IPS-15b (cell line): ENCODE results near the gene ITIH1.
"Not testable (repeated sequence)": the region's sequence is repeated elsewhere in the genome, so short reads cannot be mapped to it uniquely, and the experiment has no call there.

Experiments
- H3K27me3 ChIP-seq: one replicate; pipeline ENCODE4 v1.6.1; 2013; ENCODE audit warnings: low read length; ENCODE audit not compliant: control insufficient read depth, insufficient read depth
- H3K36me3 ChIP-seq: one replicate; pipeline ENCODE4 v1.6.1; 2013; ENCODE audit warnings: low read length; ENCODE audit not compliant: control insufficient read depth, insufficient read depth
- H3K4me1 ChIP-seq: one replicate; pipeline ENCODE4 v1.6.1; 2013; ENCODE audit warnings: mild to moderate bottlenecking, low read length; ENCODE audit not compliant: control insufficient read depth, insufficient read depth
- H3K4me3 ChIP-seq: one replicate; pipeline ENCODE4 v1.5.1; 2013; ENCODE audit warnings: low read depth, low read length
- H3K9ac ChIP-seq: one replicate; pipeline ENCODE4 v1.6.1; 2013; ENCODE audit warnings: low read depth, mild to moderate bottlenecking, low read length
- H3K9me3 ChIP-seq: one replicate; pipeline ENCODE4 v1.6.1; 2013; ENCODE audit warnings: mild to moderate bottlenecking, low read length; ENCODE audit not compliant: control insufficient read depth, insufficient read depth

The ITIH1 gene

GRCh38 chr3:52775877-52776276 is 1.5 kb upstream of the ITIH1 start:
- H3K36me3 ChIP-seq = no peaks in the 10 kb centered on the region
- no peaks in the 10 kb centered on the region for H3K4me1 ChIP-seq
- no peaks in the 10 kb centered on the region for H3K9me3 ChIP-seq
- no peak overlapping the region for H3K9ac ChIP-seq
- H3K27me3 ChIP-seq = no peaks in the 10 kb centered on the region
- no peak overlapping the region for H3K4me3 ChIP-seq

- H3K9ac ChIP-seq, H3K9me3 ChIP-seq, H3K36me3 ChIP-seq, H3K4me1 ChIP-seq, H3K4me3 ChIP-seq, H3K27me3 ChIP-seq: not testable (repeated sequence)
Observed at GRCh38 chr3:52776486-52776885, 913 bp upstream of the ITIH1 start.

GRCh38 chr3:52777959-52778805 is 783 bp downstream of the ITIH1 start:
- peaks cover 2% of the 10 kb centered on the region for H3K4me1 ChIP-seq
- no peaks in the 10 kb centered on the region for H3K27me3 ChIP-seq
- no peaks in the 10 kb centered on the region for H3K36me3 ChIP-seq
- no peak overlapping the region for H3K9ac ChIP-seq
- no peaks in the 10 kb centered on the region for H3K9me3 ChIP-seq
- H3K4me3 ChIP-seq = no peak overlapping the region

- no peak overlapping the region for H3K9ac ChIP-seq
- no peaks in the 10 kb centered on the region for H3K27me3 ChIP-seq
- H3K36me3 ChIP-seq = no peaks in the 10 kb centered on the region
- H3K4me1 ChIP-seq = peaks cover 2% of the 10 kb centered on the region
- no peaks in the 10 kb centered on the region for H3K9me3 ChIP-seq
- no peak overlapping the region for H3K4me3 ChIP-seq
Observed at GRCh38 chr3:52779011-52779836, 1.8 kb downstream of the ITIH1 start.

- Histone ChIP-seq H3K9me3 (no peaks in the 10 kb centered on the region), H3K4me3 (no peak overlapping the region), H3K4me1 (peaks cover 2% of the 10 kb centered on the region), H3K36me3 (no peaks in the 10 kb centered on the region), H3K27me3 (no peaks in the 10 kb centered on the region), H3K9ac (no peak overlapping the region)
Observed at GRCh38 chr3:52779837-52780585, 2.6 kb downstream of the ITIH1 start.

GRCh38 chr3:52781741-52782140 is 4.3 kb downstream of the ITIH1 start:
- H3K4me3 ChIP-seq = no peak overlapping the region
- no peaks in the 10 kb centered on the region for H3K27me3 ChIP-seq
- no peaks in the 10 kb centered on the region for H3K36me3 ChIP-seq

GRCh38 chr3:52782412-52783210 is 5.2 kb downstream of the ITIH1 start:
- peaks cover 2% of the 10 kb centered on the region for H3K4me1 ChIP-seq
- H3K27me3 ChIP-seq = no peaks in the 10 kb centered on the region
- no peaks in the 10 kb centered on the region for H3K9me3 ChIP-seq

More at GRCh38 chr3:52781741-52782140, 4.3 kb downstream of the ITIH1 start:
- peaks cover 2% of the 10 kb centered on the region for H3K4me1 ChIP-seq
- H3K9me3 ChIP-seq = no peaks in the 10 kb centered on the region
- no peak overlapping the region for H3K9ac ChIP-seq

GRCh38 chr3:52783211-52783555 is 5.8 kb downstream of the ITIH1 start:
- no peaks in the 10 kb centered on the region for H3K9me3 ChIP-seq
- H3K9ac ChIP-seq = no peak overlapping the region
- no peaks in the 10 kb centered on the region for H3K36me3 ChIP-seq
- no peaks in the 10 kb centered on the region for H3K27me3 ChIP-seq
- H3K4me1 ChIP-seq = peaks cover 2% of the 10 kb centered on the region
- no peak overlapping the region for H3K4me3 ChIP-seq

More at GRCh38 chr3:52782412-52783210, 5.2 kb downstream of the ITIH1 start:
- Histone ChIP-seq H3K9ac (no peak overlapping the region), H3K36me3 (no peaks in the 10 kb centered on the region), H3K4me3 (no peak overlapping the region)

GRCh38 chr3:52784021-52784621 is 6.7 kb downstream of the ITIH1 start:
- H3K4me1 ChIP-seq = peaks cover 2% of the 10 kb centered on the region
- no peaks in the 10 kb centered on the region for H3K9me3 ChIP-seq
- H3K4me3 ChIP-seq = no peak overlapping the region
- no peak overlapping the region for H3K9ac ChIP-seq
- H3K36me3 ChIP-seq = no peaks in the 10 kb centered on the region
- no peaks in the 10 kb centered on the region for H3K27me3 ChIP-seq

- Histone ChIP-seq H3K4me3 (no peak overlapping the region), H3K9me3 (no peaks in the 10 kb centered on the region), H3K36me3 (no peaks in the 10 kb centered on the region), H3K27me3 (no peaks in the 10 kb centered on the region), H3K4me1 (peaks cover 2% of the 10 kb centered on the region), H3K9ac (no peak overlapping the region)
Observed at GRCh38 chr3:52784931-52785590, 7.7 kb downstream of the ITIH1 start.
